Measurements from ENCODE around the gene DACT1.

- TF ChIP-seq CTCF (IDR thresholded peaks at IDR 0.05) (no peak), POLR2A (IDR thresholded peaks at IDR 0.05) (no peak)
These were observed 25.8 kb downstream of the DACT1 start for GRCh38 chr14:58663494-58664111.

All from thyroid gland (tissue), 4 donors.